HEK293T (cell line): Measurements from ENCODE around the gene FAM171A1.

ENCODE experiments used
- CTCF ChIA-PET: fragments of 350-600 bp; formaldehyde crosslinking; extraction: SDS; loops from one replicate; lab custom pipeline; 2021; ENCODE audit warnings: antibody characterized with exemption, inconsistent platforms; lab: Yijun Ruan, JAX
- POLR2A ChIA-PET: fragments of 350-600 bp; formaldehyde crosslinking; extraction: SDS; loops from one replicate; lab custom pipeline; 2020; ENCODE audit warnings: antibody characterized with exemption, inconsistent platforms; lab: Yijun Ruan, JAX
- DNase-seq: peaks from one replicate; pipeline ENCODE4 v3.0.0; 2012; ENCODE audit warnings: mixed read lengths; ENCODE audit errors: extremely low spot score
- ARNT ChIP-seq: fragments of 450-650 bp; IDR thresholded peaks from 2 replicates; pipeline ENCODE4 v1.6.1; 2017; ENCODE audit warnings: mild to moderate bottlenecking
- BHLHE40 ChIP-seq: fragments of 450-650 bp; IDR thresholded peaks from 2 replicates; pipeline ENCODE4 v1.6.1; 2016; ENCODE audit warnings: mild to moderate bottlenecking, moderate library complexity, borderline replicate concordance
- CTBP1 ChIP-seq: fragments of 450-650 bp; IDR thresholded peaks from 2 replicates; pipeline ENCODE4 v1.6.1; 2016; ENCODE audit warnings: borderline replicate concordance
- ELF4 ChIP-seq: fragments of 450-650 bp; IDR thresholded peaks from 2 replicates; pipeline ENCODE4 v1.6.1; 2017; ENCODE audit warnings: antibody characterized with exemption
- FOXA1 ChIP-seq: fragments of 450-650 bp; IDR thresholded peaks from 2 replicates; pipeline ENCODE4 v1.6.1; 2016; ENCODE audit warnings: mild to moderate bottlenecking
- FOXK2 ChIP-seq: fragments of 450-650 bp; IDR thresholded peaks from 2 replicates; pipeline ENCODE4 v1.6.1; 2016; ENCODE audit warnings: mild to moderate bottlenecking
- FOXM1 ChIP-seq: fragments of 450-650 bp; IDR thresholded peaks from 2 replicates; pipeline ENCODE4 v1.6.1; 2017; ENCODE audit warnings: mild to moderate bottlenecking, borderline replicate concordance
- HDGF ChIP-seq: fragments of 450-650 bp; IDR thresholded peaks from 2 replicates; pipeline ENCODE4 v1.6.1; 2017; ENCODE audit warnings: antibody characterized with exemption, borderline replicate concordance
- L3MBTL2 ChIP-seq: fragments of 450-650 bp; conservative IDR thresholded peaks from 2 replicates; pipeline ENCODE4 v1.6.1; 2016; ENCODE audit warnings: mild to moderate bottlenecking
- LEF1 ChIP-seq: fragments of 450-650 bp; IDR thresholded peaks from 2 replicates; pipeline ENCODE4 v1.6.1; 2017; ENCODE audit warnings: mild to moderate bottlenecking, borderline replicate concordance
- NFRKB ChIP-seq: fragments of 450-650 bp; IDR thresholded peaks from 2 replicates; pipeline ENCODE4 v1.6.1; 2016; ENCODE audit warnings: mild to moderate bottlenecking, moderate library complexity
- PKNOX1 ChIP-seq: fragments of 450-650 bp; IDR thresholded peaks from 2 replicates; pipeline ENCODE4 v1.6.1; 2016
- SP1 ChIP-seq: fragments of 450-650 bp; IDR thresholded peaks from 2 replicates; pipeline ENCODE4 v1.6.1; 2017
- SUZ12 ChIP-seq: fragments of 450-650 bp; IDR thresholded peaks from 2 replicates; pipeline ENCODE4 v1.6.1; 2016; ENCODE audit warnings: mild to moderate bottlenecking
- TARDBP ChIP-seq: fragments of 450-650 bp; IDR thresholded peaks from 2 replicates; pipeline ENCODE4 v1.6.1; 2016
- ZNF384 ChIP-seq: fragments of 450-650 bp; IDR thresholded peaks from 2 replicates; pipeline ENCODE4 v1.6.1; 2016

The FAM171A1 gene

DNA sequence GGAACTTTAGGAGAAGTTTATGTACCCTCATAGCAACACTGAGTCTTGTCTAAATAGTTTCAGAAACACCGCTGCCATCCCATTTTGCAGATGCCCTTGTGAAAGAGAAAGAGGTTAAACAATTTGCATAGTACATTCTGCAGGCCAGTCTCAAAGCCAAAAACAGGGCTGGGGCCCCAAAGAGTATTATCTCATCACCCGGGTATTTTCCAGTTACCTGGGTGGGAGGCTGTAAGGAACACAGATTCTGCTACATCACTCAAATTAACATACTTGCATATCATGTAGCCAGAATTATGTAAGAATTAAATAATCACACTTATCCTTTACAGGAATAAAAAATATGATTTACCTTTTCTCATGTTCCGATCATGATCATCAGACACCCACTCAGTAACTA is 3.1 kb upstream of the FAM171A1 start:
- no peak for DNase-seq
- ChIA-PET POLR2A (no interaction called here), CTCF (no interaction called here)
- TF ChIP-seq ELF4 (no peak), NFRKB (no peak), SP1 (no peak), FOXA1 (no peak), CTBP1 (no peak), TARDBP (no peak)

- TF ChIP-seq ARNT (no peak), FOXK2 (no peak), SP1 (no peak), TARDBP (no peak), FOXA1 (no peak)
- CTCF ChIA-PET, result no interaction called here
- no peak for DNase-seq
- POLR2A ChIA-PET, result no interaction called here
Measured at GRCh38 chr10:15373199-15373598, 2.1 kb upstream of the FAM171A1 start.

GRCh38 chr10:15370212-15370855 is 755 bp downstream of the FAM171A1 start:
- ChIA-PET POLR2A (interaction anchor here (1.2 to 1.4 kb wide), 3 partner anchors 8 to 198 kb away, joined by 3 read pairs; no protein-coding TSS in a partner anchor), CTCF (interaction anchor here (0.5 to 1.0 kb wide), 6 partner anchors 108 to 726 kb away, joined by 3 to 6 read pairs (median 5); no protein-coding TSS in a partner anchor)
- no peak for TF ChIP-seq PKNOX1
- TF ChIP-seq FOXM1, result no peak
- no peak for TF ChIP-seq SP1
- no peak for TF ChIP-seq ARNT
- TF ChIP-seq ZNF384, result no peak
- no peak for TF ChIP-seq FOXA1
- no peak for TF ChIP-seq TARDBP
- no peak for TF ChIP-seq ELF4
- TF ChIP-seq CTBP1, result no peak
- TF ChIP-seq NFRKB, result no peak
- no peak for TF ChIP-seq LEF1
- no peak for TF ChIP-seq SUZ12
- TF ChIP-seq BHLHE40, result no peak
- TF ChIP-seq HDGF, result no peak
- TF ChIP-seq FOXK2, result no peak
- DNase-seq, result peak; percentile 42

GRCh38 chr10:15369256-15370211 is 1.6 kb downstream of the FAM171A1 start:
- DNase-seq, result peak; percentile 32
- CTCF ChIA-PET, result interaction anchor here (0.6 to 1.5 kb wide), 3 partner anchors 9 to 726 kb away, joined by 3 to 6 read pairs (median 3); no protein-coding TSS in a partner anchor
- TF ChIP-seq FOXM1, result no peak
- TF ChIP-seq ELF4, result no peak
- no peak for TF ChIP-seq TARDBP
- TF ChIP-seq L3MBTL2, result no peak
- TF ChIP-seq SUZ12, result no peak
- TF ChIP-seq HDGF, result no peak
- TF ChIP-seq CTBP1, result no peak
- TF ChIP-seq ARNT, result no peak
- TF ChIP-seq NFRKB, result no peak
- no peak for TF ChIP-seq FOXA1
- POLR2A ChIA-PET, result interaction anchor here (0.7 to 1.2 kb wide), 4 partner anchors 8 to 200 kb away, joined by 3 to 6 read pairs (median 3); partner anchors contain the start of gene NMT2

DNA sequence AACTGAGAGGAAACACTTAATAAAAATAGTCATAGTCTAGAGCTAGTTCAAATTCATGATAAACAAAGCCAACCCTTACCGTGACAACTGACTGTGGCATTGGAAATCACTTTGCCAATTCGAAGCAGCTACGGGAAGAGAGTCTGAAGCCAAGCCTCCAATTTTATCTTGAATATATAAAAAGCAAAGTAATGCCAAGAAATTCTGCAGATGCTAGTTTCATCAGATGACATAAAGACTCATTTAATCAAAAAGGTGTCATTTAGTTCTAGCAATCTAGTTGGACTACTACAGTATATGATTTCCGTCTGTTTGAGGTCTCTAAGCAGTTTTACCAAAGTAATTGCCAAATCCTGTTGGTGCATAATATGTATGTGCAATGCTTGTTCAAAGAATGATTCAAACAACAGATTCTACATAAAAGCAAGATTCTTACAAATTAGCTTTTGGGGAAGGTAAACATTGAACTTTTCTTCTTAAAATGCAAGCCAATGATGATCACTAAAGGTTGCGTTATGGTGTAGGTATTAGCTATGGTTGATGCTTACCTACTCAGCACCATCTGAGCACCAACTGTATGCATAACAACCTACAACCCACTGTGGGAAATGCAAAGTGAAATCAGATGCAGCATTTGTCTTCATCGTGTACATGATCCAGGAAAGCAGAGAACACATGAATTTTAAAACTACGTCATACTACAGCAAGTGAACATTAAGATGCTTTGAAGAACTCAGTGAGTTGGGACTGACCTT is 2.8 kb downstream of the FAM171A1 start:
- TF ChIP-seq FOXK2, result no peak
- no peak for TF ChIP-seq FOXM1
- TF ChIP-seq NFRKB, result no peak
- no peak for TF ChIP-seq SP1
- TF ChIP-seq TARDBP, result no peak
- TF ChIP-seq PKNOX1, result no peak
- TF ChIP-seq SUZ12, result no peak
- TF ChIP-seq FOXA1, result no peak
- no peak for TF ChIP-seq ZNF384
- TF ChIP-seq ARNT, result no peak
- TF ChIP-seq L3MBTL2, result no peak
- POLR2A ChIA-PET, result no interaction called here
- CTCF ChIA-PET, result interaction anchor here (0.6 to 1.5 kb wide), 2 partner anchors 8 to 106 kb away, joined by 3 read pairs; no protein-coding TSS in a partner anchor
- no peak for DNase-seq
